ENCODE results near the gene P2RX4.

DNA sequence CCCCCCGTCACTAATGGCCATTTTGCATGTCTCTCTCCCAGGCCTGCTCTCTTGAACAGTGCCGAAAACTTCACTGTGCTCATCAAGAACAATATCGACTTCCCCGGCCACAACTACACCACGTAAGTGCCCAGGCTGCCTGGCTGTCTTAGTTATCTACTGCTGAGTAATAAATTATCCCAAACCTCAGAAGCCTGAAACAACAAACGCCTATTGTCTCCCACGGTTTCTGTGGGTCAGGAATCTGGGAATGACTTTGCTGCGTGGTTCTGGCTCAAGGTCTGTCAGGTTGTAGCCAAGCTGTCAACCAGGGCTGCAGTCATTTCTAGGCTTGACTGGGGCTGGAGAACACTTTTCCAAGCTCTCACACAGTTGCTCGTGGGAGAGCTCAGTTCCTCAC is 44.6 kb upstream of the P2RX4 start:
- TF ChIP-seq FOXP2 (optimal IDR thresholded peaks at IDR 0.05; ENCODE audit: borderline replicate concordance, extremely low read depth, extremely low read length, insufficient read depth), result no peak
- TF ChIP-seq REST (IDR thresholded peaks at IDR 0.05; ENCODE audit: insufficient read depth in 1 of 2, low read depth in 2 of 2, low read length in 2 of 2), result no peak
- TF ChIP-seq POLR2AphosphoS5 (IDR thresholded peaks at IDR 0.05; ENCODE audit: low read depth, low read length), result no peak
- TF ChIP-seq TAF1 (IDR thresholded peaks at IDR 0.05; ENCODE audit: borderline replicate concordance, insufficient read depth, low read length), result no peak

All from PFSK-1 (cell line).